Measurements from ENCODE around the gene ZNF195.
A peak's percentile ranks its signal among the peaks of the same experiment; 100 is the strongest.
"Not testable (repeated sequence)": the region's sequence is repeated elsewhere in the genome, so short reads cannot be mapped to it uniquely, and the experiment has no call there.

ZNF195 gene

GRCh38 chr11:3346587-3346986 is 32.4 kb downstream of the ZNF195 start:
- DNase-seq, result no peak

GRCh38 chr11:3345736-3346135 is 33.2 kb downstream of the ZNF195 start:
- DNase-seq, result no peak

GRCh38 chr11:3344327-3345174 is 34.4 kb downstream of the ZNF195 start:
- DNase-seq, result no peak

GRCh38 chr11:3342709-3343108 is 36.2 kb downstream of the ZNF195 start:
- DNase-seq, result no peak

- DNase-seq, result peak; percentile 33
Observed at GRCh38 chr11:3341298-3341697, 37.6 kb downstream of the ZNF195 start.

GRCh38 chr11:3340025-3340424 is 38.9 kb downstream of the ZNF195 start:
- DNase-seq, result no peak

- DNase-seq, result no peak
Observed at GRCh38 chr11:3339340-3339624, 39.7 kb downstream of the ZNF195 start.

GRCh38 chr11:3338569-3339339 is 40.2 kb downstream of the ZNF195 start:
- no peak for DNase-seq

- not testable (repeated sequence) for DNase-seq
Observed at GRCh38 chr11:3336420-3336819, 42.5 kb downstream of the ZNF195 start.

- not testable (repeated sequence) for DNase-seq
Observed at GRCh38 chr11:3333157-3333556, 45.8 kb downstream of the ZNF195 start.

GRCh38 chr11:3331078-3331477 is 47.9 kb downstream of the ZNF195 start:
- not testable (repeated sequence) for DNase-seq

GRCh38 chr11:3330064-3330463 is 48.9 kb downstream of the ZNF195 start:
- DNase-seq, result not testable (repeated sequence)

- DNase-seq, result not testable (repeated sequence)
Observed at GRCh38 chr11:3328503-3328902, 50.4 kb downstream of the ZNF195 start.

GRCh38 chr11:3326450-3326849 is 52.5 kb downstream of the ZNF195 start:
- DNase-seq, result not testable (repeated sequence)

- not testable (repeated sequence) for DNase-seq
Observed at GRCh38 chr11:3324724-3325123, 54.2 kb downstream of the ZNF195 start.
